Measurements from ENCODE around the gene TMEM151B. TPM values are rescaled to one million over a fixed set of nuclear protein-coding genes. Genes with fewer than 3 reads are reported as not detected.
A peak's percentile ranks its signal among the peaks of the same experiment; 100 is the strongest.
"Not testable (repeated sequence)": the region's sequence is repeated elsewhere in the genome, so short reads cannot be mapped to it uniquely, and the experiment has no call there.

Gene TMEM151B
- total RNA-seq, 1 donor from 2014 or later = 0.09 TPM

DNA sequence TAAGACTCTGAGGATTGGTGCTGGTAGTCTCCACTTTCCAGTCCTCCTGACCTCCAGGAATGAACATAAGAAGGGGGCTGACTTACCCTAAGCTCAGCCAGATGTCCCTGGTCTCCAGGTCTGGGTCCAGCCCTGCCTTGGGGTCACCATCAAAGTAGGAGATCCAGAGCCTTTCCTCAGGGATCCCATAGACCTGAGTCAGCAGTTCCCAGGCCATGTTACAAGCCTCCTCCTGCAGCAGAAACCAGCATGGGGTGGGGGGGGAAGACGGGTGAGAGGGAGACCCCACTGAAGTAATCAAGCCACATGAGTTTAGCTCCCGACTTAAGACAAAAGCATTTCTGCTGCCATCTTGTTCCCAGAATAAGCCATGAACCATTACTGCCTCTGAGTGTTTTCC is 41.1 kb downstream of the TMEM151B start:
- H3K4me1 ChIP-seq (ENCODE audit: insufficient read depth, low read length) = peaks cover 14% of the 10 kb centered on the region
- H3K9ac ChIP-seq (ENCODE audit: low read length) = peak overlapping the region; percentile 92
- peaks cover 19% of the 10 kb centered on the region for H3K79me2 ChIP-seq (ENCODE audit: insufficient read depth, low read length)
- FAIRE-seq (no peak), DNase-seq (ENCODE audit: low read depth) (no peak)
- no peaks in the 10 kb centered on the region for H3K9me3 Mint-ChIP-seq (ENCODE audit: unreplicated experiment)
- TF ChIP-seq, protein P1, sequence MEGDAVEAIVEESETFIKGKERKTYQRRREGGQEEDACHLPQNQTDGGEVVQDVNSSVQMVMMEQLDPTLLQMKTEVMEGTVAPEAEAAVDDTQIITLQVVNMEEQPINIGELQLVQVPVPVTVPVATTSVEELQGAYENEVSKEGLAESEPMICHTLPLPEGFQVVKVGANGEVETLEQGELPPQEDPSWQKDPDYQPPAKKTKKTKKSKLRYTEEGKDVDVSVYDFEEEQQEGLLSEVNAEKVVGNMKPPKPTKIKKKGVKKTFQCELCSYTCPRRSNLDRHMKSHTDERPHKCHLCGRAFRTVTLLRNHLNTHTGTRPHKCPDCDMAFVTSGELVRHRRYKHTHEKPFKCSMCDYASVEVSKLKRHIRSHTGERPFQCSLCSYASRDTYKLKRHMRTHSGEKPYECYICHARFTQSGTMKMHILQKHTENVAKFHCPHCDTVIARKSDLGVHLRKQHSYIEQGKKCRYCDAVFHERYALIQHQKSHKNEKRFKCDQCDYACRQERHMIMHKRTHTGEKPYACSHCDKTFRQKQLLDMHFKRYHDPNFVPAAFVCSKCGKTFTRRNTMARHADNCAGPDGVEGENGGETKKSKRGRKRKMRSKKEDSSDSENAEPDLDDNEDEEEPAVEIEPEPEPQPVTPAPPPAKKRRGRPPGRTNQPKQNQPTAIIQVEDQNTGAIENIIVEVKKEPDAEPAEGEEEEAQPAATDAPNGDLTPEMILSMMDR (IDR thresholded peaks at IDR 0.05; ENCODE audit: insufficient read depth, low read depth, low read length) = no peak
- TF ChIP-seq EZH2 (IDR thresholded peaks at IDR 0.05; ENCODE audit: insufficient read depth, low read length) = no peak
- H3K27ac Mint-ChIP-seq (ENCODE audit: unreplicated experiment) = no peak overlapping the region
- H3K27me3 ChIP-seq (ENCODE audit: insufficient read depth, low read length) = peaks cover 7% of the 10 kb centered on the region
- H3K27ac ChIP-seq (ENCODE audit: low read depth, low read length) = no peak overlapping the region
- H3K4me3 ChIP-seq (ENCODE audit: insufficient read depth, low read depth, low read length) = no peak overlapping the region
- no peaks in the 10 kb centered on the region for H3K9me3 ChIP-seq (ENCODE audit: insufficient read depth, low read depth, low read length)
- peaks cover 10% of the 10 kb centered on the region for H4K20me1 ChIP-seq (ENCODE audit: insufficient read depth, low read length)
- no peaks in the 10 kb centered on the region for H3K27me3 Mint-ChIP-seq (ENCODE audit: low read depth, unreplicated experiment)
- H3K4me1 Mint-ChIP-seq (ENCODE audit: low read depth, unreplicated experiment) = peaks cover 20% of the 10 kb centered on the region
- H3K36me3 ChIP-seq (ENCODE audit: insufficient read depth, low read length) = peaks cover 29% of the 10 kb centered on the region
- peaks cover 22% of the 10 kb centered on the region for H3K36me3 Mint-ChIP-seq (ENCODE audit: low read depth, unreplicated experiment)
- H3K4me2 ChIP-seq (ENCODE audit: low read length) = no peak overlapping the region
- H2AFZ ChIP-seq (ENCODE audit: low read depth, low read length) = no peak overlapping the region
- H3K4me3 Mint-ChIP-seq (ENCODE audit: unreplicated experiment) = peak overlapping the region; percentile 96

DNA sequence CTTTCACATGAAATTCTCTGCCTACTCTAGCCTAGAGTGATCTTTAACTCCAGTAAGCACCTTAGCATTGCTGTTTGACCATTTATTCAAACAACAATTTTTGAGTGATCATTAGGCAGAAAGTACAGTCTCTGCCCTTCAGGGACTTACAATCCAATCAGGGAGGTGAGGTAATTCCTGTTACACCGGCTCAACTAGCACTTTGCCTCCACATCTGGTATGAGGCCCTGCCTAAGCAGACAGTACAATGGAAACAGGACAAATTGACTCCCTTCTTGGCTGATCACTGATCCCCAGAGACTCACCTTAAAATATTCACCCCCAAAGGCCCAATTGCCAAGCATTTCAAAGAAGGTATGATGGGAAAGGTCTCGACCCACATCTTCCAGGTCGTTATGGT is 41.5 kb downstream of the TMEM151B start:
- peaks cover 19% of the 10 kb centered on the region for H3K79me2 ChIP-seq (ENCODE audit: insufficient read depth, low read length)
- no peaks in the 10 kb centered on the region for H3K9me3 ChIP-seq (ENCODE audit: insufficient read depth, low read depth, low read length)
- H3K27ac ChIP-seq (ENCODE audit: low read depth, low read length) = no peak overlapping the region
- H3K4me3 ChIP-seq (ENCODE audit: insufficient read depth, low read depth, low read length) = no peak overlapping the region
- H3K36me3 ChIP-seq (ENCODE audit: insufficient read depth, low read length) = peaks cover 29% of the 10 kb centered on the region
- peak overlapping the region; percentile 96 for H3K4me3 Mint-ChIP-seq (ENCODE audit: unreplicated experiment)
- peaks cover 22% of the 10 kb centered on the region for H3K36me3 Mint-ChIP-seq (ENCODE audit: low read depth, unreplicated experiment)
- peak overlapping the region; percentile 92 for H3K9ac ChIP-seq (ENCODE audit: low read length)
- peaks cover 20% of the 10 kb centered on the region for H3K4me1 Mint-ChIP-seq (ENCODE audit: low read depth, unreplicated experiment)
- peaks cover 7% of the 10 kb centered on the region for H3K27me3 ChIP-seq (ENCODE audit: insufficient read depth, low read length)
- no peak overlapping the region for H2AFZ ChIP-seq (ENCODE audit: low read depth, low read length)
- no peaks in the 10 kb centered on the region for H3K27me3 Mint-ChIP-seq (ENCODE audit: low read depth, unreplicated experiment)
- H3K4me2 ChIP-seq (ENCODE audit: low read length) = peak overlapping the region; percentile 87
- H3K27ac Mint-ChIP-seq (ENCODE audit: unreplicated experiment) = peak overlapping the region; percentile 59
- peaks cover 14% of the 10 kb centered on the region for H3K4me1 ChIP-seq (ENCODE audit: insufficient read depth, low read length)
- no peak for TF ChIP-seq EZH2 (IDR thresholded peaks at IDR 0.05; ENCODE audit: insufficient read depth, low read length)
- TF ChIP-seq, protein P1 (IDR thresholded peaks at IDR 0.05; ENCODE audit: insufficient read depth, low read depth, low read length) = no peak
- peaks cover 10% of the 10 kb centered on the region for H4K20me1 ChIP-seq (ENCODE audit: insufficient read depth, low read length)
- no peak for FAIRE-seq
- DNase-seq (ENCODE audit: low read depth) = no peak
- no peaks in the 10 kb centered on the region for H3K9me3 Mint-ChIP-seq (ENCODE audit: unreplicated experiment)

DNA sequence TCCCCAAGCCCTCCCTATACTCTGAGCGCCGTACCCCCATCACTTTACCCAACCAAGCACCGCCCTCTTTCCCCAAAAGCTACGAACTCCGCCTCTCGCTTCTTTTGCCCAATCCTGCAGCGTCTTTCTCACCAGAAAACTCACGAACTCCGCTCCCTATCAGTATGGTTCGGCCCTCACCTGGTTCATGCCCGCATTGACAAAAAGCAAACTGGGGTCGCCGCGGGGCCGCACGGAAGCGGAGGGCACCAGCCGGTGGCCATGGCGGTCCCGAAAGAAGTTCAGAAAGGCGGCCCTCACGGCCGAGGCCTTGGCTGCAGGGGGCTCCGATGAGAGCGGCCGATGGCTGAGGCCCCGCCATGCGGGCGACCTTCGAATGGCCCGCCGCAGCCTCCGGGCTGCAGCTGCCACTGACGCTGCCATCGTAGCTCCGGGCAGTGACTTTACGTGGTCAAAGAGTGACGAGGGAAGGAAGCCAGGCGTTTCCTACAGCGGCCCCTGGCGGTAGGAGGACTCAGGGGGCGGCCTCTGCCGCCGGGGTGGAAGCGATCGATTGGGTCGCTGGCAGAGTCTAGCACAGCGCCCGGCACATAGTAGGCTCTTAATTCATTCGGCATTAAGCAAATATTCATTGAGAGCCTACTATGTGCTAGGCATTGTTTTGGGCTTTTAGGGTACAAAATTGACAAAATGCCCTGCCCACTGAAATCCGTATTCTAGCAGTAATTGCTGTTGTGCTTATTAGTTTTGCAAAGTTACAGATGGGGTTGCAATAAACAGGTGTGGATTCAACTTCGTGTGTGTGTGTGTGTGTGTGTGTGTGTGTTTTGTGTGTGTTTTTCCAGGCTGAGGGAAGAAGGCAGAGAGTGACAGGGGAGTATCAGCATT is 42.9 kb downstream of the TMEM151B start, which contains the start of gene AARS2:
AARS2 (minus strand) TSS at position 447 of the 888 bp plus-strand sequence; CDS start at position 423, 24 bp downstream.
- Histone ChIP-seq H3K4me2 (ENCODE audit: low read length) (peak within 1 kb of the TSS; percentile 87), H4K20me1 (ENCODE audit: insufficient read depth, low read length) (peaks cover 10% of the 10 kb centered on the region), H3K79me2 (ENCODE audit: insufficient read depth, low read length) (peaks cover 19% of the 10 kb centered on the region), H3K9me3 (ENCODE audit: insufficient read depth, low read depth, low read length) (no peaks in the 10 kb centered on the region), H2AFZ (ENCODE audit: low read depth, low read length) (peak within 1 kb of the TSS; percentile 96), H3K36me3 (ENCODE audit: insufficient read depth, low read length) (peaks cover 25% of the 10 kb centered on the region), H3K27ac (ENCODE audit: low read depth, low read length) (peak within 1 kb of the TSS; percentile 68), H3K27me3 (ENCODE audit: insufficient read depth, low read length) (peaks cover 10% of the 10 kb centered on the region), H3K9ac (ENCODE audit: low read length) (peak within 1 kb of the TSS; percentile 92), H3K4me3 (ENCODE audit: insufficient read depth, low read depth, low read length) (peak within 1 kb of the TSS; percentile 82), H3K4me1 (ENCODE audit: insufficient read depth, low read length) (peaks cover 14% of the 10 kb centered on the region)
- FAIRE-seq = peak; percentile 37
- peaks cover 3% of the 10 kb centered on the region for H3K27me3 Mint-ChIP-seq (ENCODE audit: low read depth, unreplicated experiment)
- peak within 1 kb of the TSS; percentile 59 for H3K27ac Mint-ChIP-seq (ENCODE audit: unreplicated experiment)
- peaks cover 17% of the 10 kb centered on the region for H3K36me3 Mint-ChIP-seq (ENCODE audit: low read depth, unreplicated experiment)
- H3K4me1 Mint-ChIP-seq (ENCODE audit: low read depth, unreplicated experiment) = peaks cover 20% of the 10 kb centered on the region
- H3K9me3 Mint-ChIP-seq (ENCODE audit: unreplicated experiment) = no peaks in the 10 kb centered on the region
- peak within 1 kb of the TSS; percentile 96 for H3K4me3 Mint-ChIP-seq (ENCODE audit: unreplicated experiment)
- peak; percentile 74 for DNase-seq (ENCODE audit: low read depth)
- TF ChIP-seq, protein P1 (IDR thresholded peaks at IDR 0.05; ENCODE audit: insufficient read depth, low read depth, low read length) = peak; percentile 96
- no peak for TF ChIP-seq EZH2 (IDR thresholded peaks at IDR 0.05; ENCODE audit: insufficient read depth, low read length)

DNA sequence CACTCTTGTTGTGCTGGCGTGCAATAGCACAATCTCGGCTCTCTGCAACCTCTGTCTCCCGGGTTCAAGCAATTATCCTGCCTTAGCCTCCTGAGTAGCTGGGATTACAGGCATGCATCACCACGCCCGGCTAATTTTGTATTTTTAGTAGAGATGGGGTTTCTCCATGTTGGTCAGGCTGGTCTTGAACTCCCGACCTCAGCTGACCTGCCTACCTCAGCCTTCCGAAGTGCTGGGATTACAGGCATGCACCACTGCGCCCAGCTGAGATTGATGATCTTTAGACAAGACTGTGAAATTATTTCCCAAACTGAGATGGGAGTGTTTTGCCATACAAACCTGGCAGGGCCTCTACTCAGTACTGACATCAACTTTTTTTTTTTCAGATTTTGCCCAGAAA is 44.4 kb downstream of the TMEM151B start:
- H3K9ac ChIP-seq (ENCODE audit: low read length); H2AFZ ChIP-seq (ENCODE audit: low read depth, low read length); DNase-seq (ENCODE audit: low read depth); H3K4me2 ChIP-seq (ENCODE audit: low read length); H3K27ac ChIP-seq (ENCODE audit: low read depth, low read length); FAIRE-seq; H3K4me3 ChIP-seq (ENCODE audit: insufficient read depth, low read depth, low read length); H4K20me1 ChIP-seq (ENCODE audit: insufficient read depth, low read length); H3K27ac Mint-ChIP-seq (ENCODE audit: unreplicated experiment); H3K9me3 ChIP-seq (ENCODE audit: insufficient read depth, low read depth, low read length); H3K9me3 Mint-ChIP-seq (ENCODE audit: unreplicated experiment): not testable (repeated sequence)
- peaks cover 12% of the 10 kb centered on the region for H3K4me1 ChIP-seq (ENCODE audit: insufficient read depth, low read length)
- peaks cover 11% of the 10 kb centered on the region for H3K27me3 Mint-ChIP-seq (ENCODE audit: low read depth, unreplicated experiment)
- H3K36me3 ChIP-seq (ENCODE audit: insufficient read depth, low read length) = peaks cover 15% of the 10 kb centered on the region
- H3K79me2 ChIP-seq (ENCODE audit: insufficient read depth, low read length) = peaks cover 19% of the 10 kb centered on the region
- peaks cover 23% of the 10 kb centered on the region for H3K27me3 ChIP-seq (ENCODE audit: insufficient read depth, low read length)
- H3K4me1 Mint-ChIP-seq (ENCODE audit: low read depth, unreplicated experiment) = peaks cover 13% of the 10 kb centered on the region
- peak overlapping the region; percentile 40 for H3K4me3 Mint-ChIP-seq (ENCODE audit: unreplicated experiment)
- H3K36me3 Mint-ChIP-seq (ENCODE audit: low read depth, unreplicated experiment) = peaks cover 13% of the 10 kb centered on the region

All from astrocyte (in vitro differentiated cells and primary cell).